Measurements from ENCODE around the gene TAL1.

DNA sequence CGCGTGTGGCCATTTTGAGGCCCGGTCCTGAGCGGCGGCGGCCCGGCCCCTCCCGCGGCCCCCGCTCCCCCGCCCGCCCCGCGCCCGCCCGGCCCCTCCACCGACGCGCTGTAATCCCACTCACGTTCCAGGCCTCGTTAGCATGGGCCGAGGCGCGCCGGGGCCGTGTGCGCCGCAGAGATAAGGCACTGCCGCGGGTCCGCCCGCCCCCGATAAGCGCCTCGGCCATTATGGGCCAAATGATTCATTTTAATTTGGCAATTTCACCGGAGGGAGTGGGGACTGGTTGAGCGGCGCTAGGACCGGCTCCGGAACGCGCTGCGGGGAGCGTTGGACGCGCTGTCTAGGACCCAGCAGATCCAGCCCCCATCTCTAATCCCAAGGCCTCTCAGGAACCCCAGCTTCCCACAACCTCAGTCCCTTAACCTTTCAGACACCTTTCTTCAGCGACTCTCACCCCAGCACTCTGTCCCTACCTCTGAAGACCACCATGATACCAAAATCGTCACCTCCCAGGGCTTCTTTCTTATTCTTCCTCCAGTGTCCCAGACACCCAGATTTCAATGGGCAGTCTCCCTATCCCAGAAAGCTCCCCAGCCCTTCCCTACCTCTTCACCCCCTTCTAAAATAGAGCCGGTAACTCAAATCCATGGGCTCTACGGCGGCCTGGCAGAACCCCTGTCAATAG is at the start of gene TAL1:
- TF ChIP-seq SIN3A (conservative IDR thresholded peaks at IDR 0.05 in 1 of 2, IDR thresholded peaks at IDR 0.05 in 1 of 2; ENCODE audit: low read depth in 1 of 2, low read length in 2 of 2) (no peak), KDM1A (IDR thresholded peaks at IDR 0.05; ENCODE audit: borderline replicate concordance, low read length) (no peak), EP300 (IDR thresholded peaks at IDR 0.05; ENCODE audit: borderline replicate concordance in 1 of 2, low read depth in 2 of 2, low read length in 2 of 2) (no peak), FOSL1 (IDR thresholded peaks at IDR 0.05; ENCODE audit: insufficient read depth, low read depth, low read length) (peak; percentile 90)
- TF ChIP-seq, protein P1, sequence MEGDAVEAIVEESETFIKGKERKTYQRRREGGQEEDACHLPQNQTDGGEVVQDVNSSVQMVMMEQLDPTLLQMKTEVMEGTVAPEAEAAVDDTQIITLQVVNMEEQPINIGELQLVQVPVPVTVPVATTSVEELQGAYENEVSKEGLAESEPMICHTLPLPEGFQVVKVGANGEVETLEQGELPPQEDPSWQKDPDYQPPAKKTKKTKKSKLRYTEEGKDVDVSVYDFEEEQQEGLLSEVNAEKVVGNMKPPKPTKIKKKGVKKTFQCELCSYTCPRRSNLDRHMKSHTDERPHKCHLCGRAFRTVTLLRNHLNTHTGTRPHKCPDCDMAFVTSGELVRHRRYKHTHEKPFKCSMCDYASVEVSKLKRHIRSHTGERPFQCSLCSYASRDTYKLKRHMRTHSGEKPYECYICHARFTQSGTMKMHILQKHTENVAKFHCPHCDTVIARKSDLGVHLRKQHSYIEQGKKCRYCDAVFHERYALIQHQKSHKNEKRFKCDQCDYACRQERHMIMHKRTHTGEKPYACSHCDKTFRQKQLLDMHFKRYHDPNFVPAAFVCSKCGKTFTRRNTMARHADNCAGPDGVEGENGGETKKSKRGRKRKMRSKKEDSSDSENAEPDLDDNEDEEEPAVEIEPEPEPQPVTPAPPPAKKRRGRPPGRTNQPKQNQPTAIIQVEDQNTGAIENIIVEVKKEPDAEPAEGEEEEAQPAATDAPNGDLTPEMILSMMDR (IDR thresholded peaks at IDR 0.05; ENCODE audit: control extremely low read depth in 1 of 3, insufficient read depth in 1 of 3, low read depth in 1 of 3, low read length in 3 of 3), result no peak

Data from H1 (cell line).